Measurements from ENCODE around the gene MARCO. TPM values are rescaled to one million over a fixed set of nuclear protein-coding genes. Genes with fewer than 3 reads are reported as not detected.

MARCO gene
- total RNA-seq, 5 donors from 2014 or later (not counting 1 experiment from before 2014, with no cell fraction given), result 0.13 to 0.67 (median 0.47) TPM; not detected in 2

DNA sequence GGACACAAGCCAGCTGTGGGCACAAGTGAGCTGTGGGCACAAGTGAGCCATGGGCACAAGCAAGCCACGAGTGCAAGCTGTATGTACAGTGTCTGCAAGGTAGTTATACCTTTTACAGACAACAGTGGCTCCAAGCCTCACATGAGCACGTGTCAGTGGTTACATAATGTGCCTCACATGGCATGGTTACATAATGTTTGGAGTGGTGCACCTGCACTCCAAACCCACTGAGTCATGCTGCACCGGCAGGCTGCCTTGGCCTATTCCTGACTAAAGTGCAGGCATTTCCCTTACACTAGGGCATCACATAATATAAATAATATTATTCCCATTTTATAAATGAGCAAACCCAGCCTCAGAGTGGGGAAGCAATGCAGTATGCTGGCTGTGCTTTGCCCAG, 62.6 kb downstream of the MARCO start:
- no peak overlapping the region for H3K4me3 ChIP-seq (ENCODE audit: control insufficient read depth in 1 of 2, extremely low read depth in 1 of 2, low read length in 1 of 2)
- ATAC-seq (replicated peaks in 1 of 4), result no peak
- no peak for DNase-seq
- CTCF ChIA-PET, result no interaction called here
- POLR2A ChIA-PET, result no interaction called here
- H3K27ac ChIP-seq (ENCODE audit: low read length), result no peak overlapping the region
- 44% methylated on average over 2 of the region's 3 CpGs for WGBS (ENCODE audit: insufficient coverage)
- peaks cover 0 to 20% of the 10 kb centered on the region in 2 experiments for H3K27me3 ChIP-seq (replicated peaks in 1 of 2; ENCODE audit: control insufficient read depth in 2 of 2, extremely low read depth in 1 of 2, insufficient read depth in 2 of 2, low read length in 1 of 2)
- H3K36me3 ChIP-seq (ENCODE audit: control insufficient read depth in 2 of 2, extremely low read depth in 1 of 2, insufficient read depth in 1 of 2, low read length in 1 of 2), result no peaks in the 10 kb centered on the region
- no peaks in the 10 kb centered on the region for H3K4me1 ChIP-seq (ENCODE audit: control insufficient read depth in 1 of 2, extremely low read depth in 1 of 2, insufficient read depth in 2 of 2, low read length in 2 of 2)
- Mint-ChIP-seq H3K9me3 (peaks cover 0 to 4% (median 0%) of the 10 kb centered on the region in 3 donors), H3K4me1 (no peaks in the 10 kb centered on the region), H3K27ac (no peak overlapping the region), H3K27me3 (peaks cover 4 to 10% of the 10 kb centered on the region in 2 donors), H3K36me3 (no peaks in the 10 kb centered on the region), H3K4me3 (no peak overlapping the region)
- H3K9me3 ChIP-seq, result no peaks in the 10 kb centered on the region

DNA sequence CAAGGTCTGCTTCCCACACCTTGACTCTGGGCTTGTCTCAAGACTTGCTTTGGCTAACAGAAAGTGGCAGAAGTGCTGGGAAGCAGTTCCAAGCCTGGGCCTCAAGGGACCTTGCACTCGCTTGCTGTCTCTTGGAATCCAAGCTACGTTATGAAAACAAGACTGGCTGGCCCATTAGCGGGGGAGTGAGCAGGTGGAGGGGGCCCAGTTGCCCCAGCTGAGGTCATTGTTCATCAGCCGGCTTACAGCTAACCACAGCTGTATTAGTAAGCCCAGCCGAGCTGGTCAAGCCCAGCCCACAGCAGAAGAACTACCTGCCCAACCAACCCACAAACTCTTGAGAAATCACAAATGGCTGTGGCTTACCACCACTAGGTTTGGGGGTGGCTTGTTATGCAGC, 63.1 kb downstream of the MARCO start:
- POLR2A ChIA-PET, result no interaction called here
- peaks cover 9 to 15% of the 10 kb centered on the region in 2 donors for H3K27me3 Mint-ChIP-seq
- no peaks in the 10 kb centered on the region for H3K36me3 ChIP-seq (ENCODE audit: control insufficient read depth in 2 of 2, extremely low read depth in 1 of 2, insufficient read depth in 1 of 2, low read length in 1 of 2)
- no peak overlapping the region for H3K4me3 ChIP-seq (ENCODE audit: control insufficient read depth in 1 of 2, extremely low read depth in 1 of 2, low read length in 1 of 2)
- no peaks in the 10 kb centered on the region for H3K4me1 Mint-ChIP-seq
- no peak overlapping the region for H3K4me3 Mint-ChIP-seq
- no peaks in the 10 kb centered on the region for H3K9me3 ChIP-seq
- H3K4me1 ChIP-seq (ENCODE audit: control insufficient read depth in 1 of 2, extremely low read depth in 1 of 2, insufficient read depth in 2 of 2, low read length in 2 of 2), result no peaks in the 10 kb centered on the region
- WGBS (ENCODE audit: insufficient coverage), result 82% methylated on average over 3 of the region's 5 CpGs
- no peak for ATAC-seq (replicated peaks in 1 of 4)
- H3K9me3 Mint-ChIP-seq, result peaks cover 0 to 4% (median 0%) of the 10 kb centered on the region in 3 donors
- no peaks in the 10 kb centered on the region for H3K36me3 Mint-ChIP-seq
- CTCF ChIA-PET, result no interaction called here
- peaks cover 0 to 22% of the 10 kb centered on the region in 2 experiments for H3K27me3 ChIP-seq (replicated peaks in 1 of 2; ENCODE audit: control insufficient read depth in 2 of 2, extremely low read depth in 1 of 2, insufficient read depth in 2 of 2, low read length in 1 of 2)
- no peak for DNase-seq
- no peak overlapping the region for H3K27ac Mint-ChIP-seq
- no peak overlapping the region for H3K27ac ChIP-seq (ENCODE audit: low read length)

DNA sequence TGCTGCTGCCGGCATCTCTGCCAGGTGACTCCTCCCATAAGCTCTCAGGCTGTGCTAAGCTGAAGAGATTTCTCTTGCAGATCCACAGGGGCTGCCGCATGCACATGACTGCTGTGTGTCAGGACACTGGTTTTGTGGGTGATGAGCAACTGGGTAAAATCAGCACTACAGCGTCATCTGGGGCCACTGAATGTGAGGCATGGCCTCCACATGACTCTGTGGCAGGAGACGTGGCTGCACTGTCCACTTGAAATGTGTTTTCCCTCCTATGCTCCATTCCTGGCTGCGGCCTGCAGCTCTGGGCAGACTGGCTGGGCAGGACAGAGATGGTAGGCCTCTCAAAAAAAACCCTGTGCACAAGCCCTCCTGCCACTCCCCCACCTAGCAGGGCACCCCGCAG, 63.6 kb downstream of the MARCO start:
- no peak overlapping the region for H3K27ac Mint-ChIP-seq

DNA sequence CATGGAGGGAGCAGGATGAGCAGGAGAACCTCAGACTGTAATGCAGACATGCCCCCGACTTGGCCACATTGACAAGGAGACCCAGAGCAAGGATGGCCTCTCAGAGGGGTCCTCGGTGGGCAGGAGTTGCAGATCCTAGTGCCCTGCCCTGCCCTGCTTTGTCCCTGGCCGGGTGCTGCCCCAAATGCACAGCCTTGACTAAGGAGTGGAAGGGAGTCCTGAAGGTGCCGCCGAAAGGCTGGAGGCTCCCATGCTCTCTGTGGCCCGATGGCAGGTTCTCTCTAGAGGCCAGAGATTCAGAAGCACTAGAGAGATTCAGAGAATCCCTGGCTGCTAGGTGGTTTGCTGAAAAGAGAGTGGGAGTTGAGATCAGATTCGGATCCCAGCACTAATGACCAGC, 64.4 kb downstream of the MARCO start:
- no peak overlapping the region for H3K27ac ChIP-seq (ENCODE audit: low read length)
- H3K27me3 ChIP-seq (replicated peaks in 1 of 2; ENCODE audit: control insufficient read depth in 2 of 2, extremely low read depth in 1 of 2, insufficient read depth in 2 of 2, low read length in 1 of 2), result peaks cover 6 to 35% of the 10 kb centered on the region in 2 experiments
- H3K36me3 ChIP-seq (ENCODE audit: control insufficient read depth in 2 of 2, extremely low read depth in 1 of 2, insufficient read depth in 1 of 2, low read length in 1 of 2), result no peaks in the 10 kb centered on the region
- H3K4me1 ChIP-seq (ENCODE audit: control insufficient read depth in 1 of 2, extremely low read depth in 1 of 2, insufficient read depth in 2 of 2, low read length in 2 of 2), result no peaks in the 10 kb centered on the region
- ChIA-PET CTCF (no interaction called here), POLR2A (no interaction called here)
- no peaks in the 10 kb centered on the region for H3K9me3 ChIP-seq
- 70% methylated on average over 7 of the region's 7 CpGs for WGBS (ENCODE audit: insufficient coverage)
- H3K27ac Mint-ChIP-seq, result no peak overlapping the region
- H3K4me3 Mint-ChIP-seq, result no peak overlapping the region
- H3K36me3 Mint-ChIP-seq, result no peaks in the 10 kb centered on the region
- H3K4me3 ChIP-seq (ENCODE audit: control insufficient read depth in 1 of 2, extremely low read depth in 1 of 2, low read length in 1 of 2), result no peak overlapping the region
- no peak for ATAC-seq (replicated peaks in 1 of 4)
- H3K9me3 Mint-ChIP-seq, result peaks cover 0 to 3% (median 0%) of the 10 kb centered on the region in 3 donors
- no peaks in the 10 kb centered on the region for H3K4me1 Mint-ChIP-seq
- H3K27me3 Mint-ChIP-seq, result peaks cover 18 to 22% of the 10 kb centered on the region in 2 donors
- no peak for DNase-seq

More for the DNA sequence above, 63.6 kb downstream of the MARCO start:
- Mint-ChIP-seq H3K9me3 (peaks cover 0 to 4% (median 0%) of the 10 kb centered on the region in 3 donors), H3K36me3 (no peaks in the 10 kb centered on the region), H3K27me3 (peaks cover 12 to 16% of the 10 kb centered on the region in 2 donors), H3K4me3 (no peak overlapping the region), H3K4me1 (no peaks in the 10 kb centered on the region)
- CTCF ChIA-PET, result no interaction called here
- Histone ChIP-seq H3K4me1 (ENCODE audit: control insufficient read depth in 1 of 2, extremely low read depth in 1 of 2, insufficient read depth in 2 of 2, low read length in 2 of 2) (no peaks in the 10 kb centered on the region), H3K4me3 (ENCODE audit: control insufficient read depth in 1 of 2, extremely low read depth in 1 of 2, low read length in 1 of 2) (no peak overlapping the region), H3K36me3 (ENCODE audit: control insufficient read depth in 2 of 2, extremely low read depth in 1 of 2, insufficient read depth in 1 of 2, low read length in 1 of 2) (no peaks in the 10 kb centered on the region), H3K27ac (ENCODE audit: low read length) (no peak overlapping the region), H3K9me3 (no peaks in the 10 kb centered on the region), H3K27me3 (replicated peaks in 1 of 2; ENCODE audit: control insufficient read depth in 2 of 2, extremely low read depth in 1 of 2, insufficient read depth in 2 of 2, low read length in 1 of 2) (peaks cover 4 to 27% of the 10 kb centered on the region in 2 experiments)
- DNase-seq (no peak), ATAC-seq (replicated peaks in 1 of 4) (no peak)
- 77% methylated on average over 4 of the region's 6 CpGs for WGBS (ENCODE audit: insufficient coverage)
- POLR2A ChIA-PET, result no interaction called here

DNA sequence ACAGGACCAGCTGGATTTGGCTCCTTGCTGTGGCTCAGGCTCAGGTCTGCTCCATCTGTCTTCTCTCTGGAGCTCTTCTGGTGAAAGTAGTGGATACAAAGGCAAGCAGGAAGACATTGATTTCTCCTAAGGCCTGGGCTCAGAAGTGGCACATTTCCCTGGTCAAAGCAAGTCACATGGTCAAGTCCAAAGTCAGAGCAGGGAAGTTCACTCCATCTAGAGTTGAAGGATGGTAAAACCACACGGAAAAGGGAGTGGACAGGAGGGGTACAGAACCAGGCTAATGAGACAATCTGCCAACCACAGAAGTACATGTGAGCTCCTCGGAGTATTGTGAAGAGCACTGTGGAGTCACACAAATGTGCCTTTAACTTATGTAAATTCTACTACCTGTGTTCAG, 66.1 kb downstream of the MARCO start:
- peaks cover 6 to 49% of the 10 kb centered on the region in 2 experiments for H3K27me3 ChIP-seq (replicated peaks in 1 of 2; ENCODE audit: control insufficient read depth in 2 of 2, extremely low read depth in 1 of 2, insufficient read depth in 2 of 2, low read length in 1 of 2)
- ATAC-seq (replicated peaks in 1 of 4) (no peak), DNase-seq (no peak)
- ChIA-PET CTCF (no interaction called here), POLR2A (no interaction called here)
- H3K36me3 ChIP-seq (ENCODE audit: control insufficient read depth in 2 of 2, extremely low read depth in 1 of 2, insufficient read depth in 1 of 2, low read length in 1 of 2), result no peaks in the 10 kb centered on the region
- no peak overlapping the region for H3K27ac ChIP-seq (ENCODE audit: low read length)
- Mint-ChIP-seq H3K27me3 (peaks cover 27 to 33% of the 10 kb centered on the region in 2 donors), H3K9me3 (no peaks in the 10 kb centered on the region), H3K4me1 (peaks cover 0 to 1% (median 0%) of the 10 kb centered on the region in 3 donors), H3K4me3 (no peak overlapping the region), H3K36me3 (no peaks in the 10 kb centered on the region), H3K27ac (no peak overlapping the region)
- H3K4me1 ChIP-seq (ENCODE audit: control insufficient read depth in 1 of 2, extremely low read depth in 1 of 2, insufficient read depth in 2 of 2, low read length in 2 of 2), result no peaks in the 10 kb centered on the region
- WGBS (ENCODE audit: insufficient coverage), result 80% methylated on average over 1 of the region's 2 CpGs
- H3K9me3 ChIP-seq, result no peaks in the 10 kb centered on the region
- H3K4me3 ChIP-seq (ENCODE audit: control insufficient read depth in 1 of 2, extremely low read depth in 1 of 2, low read length in 1 of 2), result no peak overlapping the region

DNA sequence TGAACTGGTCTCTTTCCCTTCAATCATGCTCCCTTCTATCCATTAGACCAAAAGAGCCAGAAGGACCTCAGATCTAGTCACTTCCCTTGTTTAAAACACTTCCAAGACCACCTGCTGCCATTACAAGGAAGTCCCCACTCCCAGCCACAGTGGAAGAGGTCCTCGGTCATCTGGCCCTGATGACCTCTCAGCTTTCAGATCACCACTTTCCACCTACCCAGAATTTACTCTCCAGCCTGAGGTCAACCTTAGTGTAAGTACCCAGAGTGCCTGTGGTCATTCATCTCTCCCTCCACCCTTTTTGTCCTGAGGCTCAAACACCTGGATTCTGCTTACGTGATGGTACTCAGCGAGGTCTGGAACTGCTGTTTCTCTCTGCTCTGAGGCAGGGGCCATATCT, 67.1 kb downstream of the MARCO start:
- Histone ChIP-seq H3K9me3 (no peaks in the 10 kb centered on the region), H3K4me3 (ENCODE audit: control insufficient read depth in 1 of 2, extremely low read depth in 1 of 2, low read length in 1 of 2) (no peak overlapping the region), H3K4me1 (ENCODE audit: control insufficient read depth in 1 of 2, extremely low read depth in 1 of 2, insufficient read depth in 2 of 2, low read length in 2 of 2) (no peaks in the 10 kb centered on the region), H3K27me3 (replicated peaks in 1 of 2; ENCODE audit: control insufficient read depth in 2 of 2, extremely low read depth in 1 of 2, insufficient read depth in 2 of 2, low read length in 1 of 2) (peaks cover 6 to 49% of the 10 kb centered on the region in 2 experiments), H3K36me3 (ENCODE audit: control insufficient read depth in 2 of 2, extremely low read depth in 1 of 2, insufficient read depth in 1 of 2, low read length in 1 of 2) (no peaks in the 10 kb centered on the region), H3K27ac (ENCODE audit: low read length) (no peak overlapping the region)
- no peak overlapping the region for H3K27ac Mint-ChIP-seq
- no peak for ATAC-seq (replicated peaks in 1 of 4)
- H3K4me3 Mint-ChIP-seq, result no peak overlapping the region
- WGBS (ENCODE audit: insufficient coverage), result 69% methylated on average over 1 of the region's 3 CpGs
- ChIA-PET POLR2A (no interaction called here), CTCF (no interaction called here)
- peaks cover 27 to 33% of the 10 kb centered on the region in 2 donors for H3K27me3 Mint-ChIP-seq
- no peak for DNase-seq
- peaks cover 0 to 2% (median 1%) of the 10 kb centered on the region in 3 donors for H3K4me1 Mint-ChIP-seq
- H3K9me3 Mint-ChIP-seq, result no peaks in the 10 kb centered on the region
- no peaks in the 10 kb centered on the region for H3K36me3 Mint-ChIP-seq

DNA sequence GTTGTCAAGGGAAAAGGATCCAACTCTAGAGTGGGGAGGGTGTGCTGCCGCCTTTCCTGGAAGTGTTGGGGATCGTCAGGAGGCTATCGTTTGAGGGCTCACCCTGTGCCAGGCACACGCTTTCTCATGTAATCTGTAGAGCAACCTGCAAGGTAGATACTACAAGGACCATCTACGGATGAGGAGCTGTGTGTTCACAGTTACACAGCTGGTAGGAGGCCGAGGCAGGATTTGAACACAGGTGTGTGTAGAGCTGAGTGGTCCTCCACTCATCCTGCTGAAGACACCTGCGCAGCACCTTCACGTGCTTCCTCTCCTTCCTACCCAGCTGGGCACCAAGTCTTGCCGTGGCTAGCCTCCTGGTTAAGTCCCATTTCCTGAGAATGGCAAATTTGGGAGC, 68.3 kb downstream of the MARCO start:
- 100% methylated on average over 1 of the region's 9 CpGs for WGBS (ENCODE audit: insufficient coverage)
- Mint-ChIP-seq H3K27me3 (peaks cover 27 to 33% of the 10 kb centered on the region in 2 donors), H3K4me3 (no peak overlapping the region), H3K36me3 (no peaks in the 10 kb centered on the region), H3K9me3 (no peaks in the 10 kb centered on the region), H3K27ac (no peak overlapping the region), H3K4me1 (peaks cover 0 to 2% (median 1%) of the 10 kb centered on the region in 3 donors)
- DNase-seq, result no peak
- ChIA-PET POLR2A (no interaction called here), CTCF (no interaction called here)
- Histone ChIP-seq H3K9me3 (no peaks in the 10 kb centered on the region), H3K36me3 (ENCODE audit: control insufficient read depth in 2 of 2, extremely low read depth in 1 of 2, insufficient read depth in 1 of 2, low read length in 1 of 2) (no peaks in the 10 kb centered on the region), H3K27ac (ENCODE audit: low read length) (no peak overlapping the region), H3K4me1 (ENCODE audit: control insufficient read depth in 1 of 2, extremely low read depth in 1 of 2, insufficient read depth in 2 of 2, low read length in 2 of 2) (no peaks in the 10 kb centered on the region), H3K4me3 (ENCODE audit: control insufficient read depth in 1 of 2, extremely low read depth in 1 of 2, low read length in 1 of 2) (no peak overlapping the region), H3K27me3 (replicated peaks in 1 of 2; ENCODE audit: control insufficient read depth in 2 of 2, extremely low read depth in 1 of 2, insufficient read depth in 2 of 2, low read length in 1 of 2) (peaks cover 6 to 46% of the 10 kb centered on the region in 2 experiments)
- no peak for ATAC-seq (replicated peaks in 1 of 4)
